WERI-Rb-1 (cell line): ENCODE data around the gene KIAA1958.

Experiments
- DNase-seq: peaks from one replicate; pipeline ENCODE4 v3.0.0-alpha.2; 2020
- H3K27ac ChIP-seq: fragments of 250-450 bp; sonication (Bioruptor Pico); 2 replicates; pipeline ENCODE4 v1.5.1; 2020; ENCODE audit warnings: mild to moderate bottlenecking, moderate library complexity
- H3K27me3 ChIP-seq: fragments of 250-450 bp; sonication (Bioruptor Pico); 2 replicates; pipeline ENCODE4 v1.5.1; 2021; ENCODE audit warnings: mild to moderate bottlenecking, low read depth, moderate library complexity; ENCODE audit not compliant: insufficient read depth, severe bottlenecking
- H3K36me3 ChIP-seq: fragments of 250-450 bp; sonication (Bioruptor Pico); 2 replicates; pipeline ENCODE4 v1.5.1; 2020; ENCODE audit warnings: mild to moderate bottlenecking, moderate library complexity
- H3K4me3 ChIP-seq: 2 replicates; pipeline ENCODE4 v1.5.1; 2011; ENCODE audit warnings: low read depth, mild to moderate bottlenecking, control low read depth, low read length
- H3K9me3 ChIP-seq: fragments of 250-450 bp; sonication (Bioruptor Pico); 2 replicates; pipeline ENCODE4 v1.5.1; 2021; ENCODE audit warnings: mild to moderate bottlenecking, moderate library complexity; ENCODE audit not compliant: severe bottlenecking
- CTCF ChIP-seq: IDR thresholded peaks from 2 replicates; pipeline ENCODE4 v1.5.1; 2011; ENCODE audit warnings: low read depth, mild to moderate bottlenecking, control low read depth, inconsistent platforms, low read length

KIAA1958 gene

GRCh38 chr9:112479221-112479620 lies 7.4 kb upstream of the KIAA1958 start:
- Histone ChIP-seq H3K27ac (no peak overlapping the region), H3K27me3 (no peaks in the 10 kb centered on the region), H3K36me3 (peaks cover 18% of the 10 kb centered on the region; the same call in 1 of the 2 replicates), H3K4me3 (no peak overlapping the region), H3K9me3 (peaks cover 22% of the 10 kb centered on the region)
- no peak for DNase-seq
- TF ChIP-seq CTCF: no peak

DNA sequence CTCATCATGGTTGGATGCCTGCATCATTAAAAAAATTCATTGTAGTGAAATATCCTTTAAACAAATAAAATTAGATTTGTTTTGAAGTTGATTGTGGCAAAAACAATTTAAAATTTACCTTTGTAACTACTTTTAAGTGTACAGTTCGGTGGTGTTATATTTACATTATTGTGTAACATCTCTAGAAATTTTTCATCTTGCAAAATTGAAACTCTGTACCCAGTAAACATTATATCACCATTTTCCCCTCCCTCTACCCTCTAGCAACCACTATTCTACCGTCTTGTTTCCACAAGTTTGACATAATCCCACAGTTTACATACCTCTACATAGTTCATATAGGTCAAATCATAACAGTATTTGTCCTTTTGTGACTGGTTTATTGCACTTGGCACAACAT lies 2.0 kb upstream of the KIAA1958 start:
- no peak for DNase-seq
- no peak for TF ChIP-seq CTCF
- Histone ChIP-seq H3K36me3 (peaks cover 7% of the 10 kb centered on the region), H3K4me3 (no peak overlapping the region), H3K27ac (no peak overlapping the region), H3K27me3 (no peaks in the 10 kb centered on the region), H3K9me3 (no peaks in the 10 kb centered on the region)

DNA sequence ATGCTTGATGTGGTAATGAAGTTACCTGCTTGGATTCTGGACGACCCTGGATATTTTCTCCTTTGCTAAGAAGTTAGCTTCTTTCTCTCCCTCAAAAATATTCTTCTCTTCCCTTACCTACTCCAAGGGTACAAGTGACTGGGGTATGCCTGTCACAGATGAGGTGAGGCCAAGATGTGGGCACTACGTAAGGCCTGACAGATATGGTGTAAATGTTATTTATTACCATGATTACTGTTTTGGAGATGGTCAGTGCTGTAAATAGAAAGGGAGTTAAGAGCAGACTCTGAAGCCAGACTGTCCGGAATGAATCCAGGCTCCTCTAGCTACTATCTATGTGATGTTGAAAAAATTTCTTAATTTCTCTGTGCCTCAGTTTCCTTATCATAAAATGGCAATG lies 1.1 kb upstream of the KIAA1958 start:
- Histone ChIP-seq H3K4me3 (peak overlapping the region; percentile 72), H3K36me3 (peaks cover 7% of the 10 kb centered on the region), H3K9me3 (no peaks in the 10 kb centered on the region), H3K27ac (no peak overlapping the region), H3K27me3 (no peaks in the 10 kb centered on the region)
- no peak for TF ChIP-seq CTCF
- DNase-seq: no peak

DNA sequence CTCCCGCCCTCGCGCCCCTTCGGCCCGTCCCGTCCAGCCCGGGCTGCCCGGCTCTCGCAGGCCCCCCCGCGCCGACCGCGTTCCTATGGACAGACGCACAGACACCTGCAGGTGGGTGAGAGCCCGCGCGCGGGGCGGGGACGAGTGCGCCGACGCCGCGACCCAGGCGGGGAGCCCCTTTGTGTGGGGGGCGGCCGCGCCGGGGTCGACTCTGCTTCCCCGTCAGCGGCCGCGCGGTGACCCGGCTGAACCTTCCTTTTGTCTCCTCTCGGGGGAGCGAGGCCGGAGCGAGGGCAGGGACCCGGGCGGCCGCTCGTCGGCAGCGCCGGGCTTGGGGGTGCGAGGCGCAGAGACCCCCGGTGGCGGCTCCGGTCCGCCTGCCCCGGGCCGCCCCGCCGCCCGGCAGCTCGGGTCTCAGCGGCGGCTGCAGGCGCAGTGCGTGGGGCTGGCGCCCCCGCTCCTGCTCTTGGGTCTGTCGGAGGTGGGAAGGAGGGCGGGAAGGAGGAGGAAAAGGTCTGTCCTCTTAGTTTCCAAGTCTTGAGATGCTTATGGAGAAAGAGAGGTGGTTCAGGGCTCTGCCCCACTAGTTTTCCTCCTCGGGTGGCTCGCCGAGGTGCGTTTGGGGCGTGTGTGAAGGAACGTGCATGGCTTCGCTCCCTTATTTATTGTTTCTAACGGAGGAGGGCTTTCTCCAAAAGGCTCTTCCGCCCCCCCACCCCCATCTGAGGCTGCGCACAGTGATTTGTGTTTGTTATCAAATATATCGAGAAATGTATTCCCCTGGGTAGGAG lies 576 bp downstream of the KIAA1958 start:
- Histone ChIP-seq H3K27me3 (no peaks in the 10 kb centered on the region), H3K9me3 (no peaks in the 10 kb centered on the region), H3K4me3 (peak overlapping the region; percentile 93), H3K36me3 (peaks cover 17% of the 10 kb centered on the region), H3K27ac (peak overlapping the region; percentile 96)
- DNase-seq: peak; percentile 74
- TF ChIP-seq CTCF: no peak

- peaks cover 21% of the 10 kb centered on the region for H3K36me3 ChIP-seq
- peak overlapping the region; percentile 93 for H3K4me3 ChIP-seq
- no peak for TF ChIP-seq CTCF
- no peaks in the 10 kb centered on the region for H3K9me3 ChIP-seq
- DNase-seq: no peak
- H3K27ac ChIP-seq: peak overlapping the region; percentile 96
- H3K27me3 ChIP-seq: no peaks in the 10 kb centered on the region
Measured at GRCh38 chr9:112487799-112488340, 1.2 kb downstream of the KIAA1958 start.
